BJ (cell line): ENCODE data around the gene FHAD1. TPM values are rescaled to one million over a fixed set of nuclear protein-coding genes. Genes with fewer than 3 reads are reported as not detected.
A peak's percentile ranks its signal among the peaks of the same experiment; 100 is the strongest.

ENCODE experiments used
- CTCF ChIA-PET: fragments of 350-600 bp; formaldehyde crosslinking; extraction: SDS; loops from one replicate; lab custom pipeline; 2021; ENCODE audit warnings: antibody characterized with exemption, inconsistent platforms; lab: Yijun Ruan, JAX
- POLR2A ChIA-PET: fragments of 300-600 bp; sonication (Branson Sonifier 250); formaldehyde crosslinking; extraction: SDS; loops from one replicate; lab custom pipeline; 2021; ENCODE audit warnings: antibody characterized with exemption; lab: Charles Lee
- DNase-seq: peaks from one replicate; pipeline ENCODE4 v3.0.0-alpha.2; 2011; ENCODE audit warnings: low read depth
- H3K27me3 ChIP-seq: 2 replicates; pipeline ENCODE4 v1.6.0; 2011; ENCODE audit warnings: low read length; ENCODE audit not compliant: control insufficient read depth, insufficient read depth
- H3K36me3 ChIP-seq: 2 replicates; pipeline ENCODE4 v1.5.1; 2011; ENCODE audit warnings: low read length; ENCODE audit not compliant: control insufficient read depth, insufficient read depth
- H3K4me3 ChIP-seq: 2 replicates; pipeline ENCODE4 v1.5.1; 2011; ENCODE audit warnings: low read depth, mild to moderate bottlenecking, control low read depth, low read length
- CTCF ChIP-seq: IDR thresholded peaks from 2 replicates; pipeline ENCODE4 v1.5.1; 2011; ENCODE audit warnings: low read depth, mild to moderate bottlenecking, control low read depth, inconsistent platforms, low read length, moderate library complexity; ENCODE audit not compliant: insufficient read depth
- polyA plus RNA-seq: library from polyadenylated mRNA; depleted of rRNA; stranded (reverse); fragments of >200 nt; gene quantifications from 2 replicates; pipeline ENCODE4 v1.2.3, GENCODE V29; 2011

The FHAD1 gene
- polyA plus RNA-seq, 1 experiment, result not detected

DNA sequence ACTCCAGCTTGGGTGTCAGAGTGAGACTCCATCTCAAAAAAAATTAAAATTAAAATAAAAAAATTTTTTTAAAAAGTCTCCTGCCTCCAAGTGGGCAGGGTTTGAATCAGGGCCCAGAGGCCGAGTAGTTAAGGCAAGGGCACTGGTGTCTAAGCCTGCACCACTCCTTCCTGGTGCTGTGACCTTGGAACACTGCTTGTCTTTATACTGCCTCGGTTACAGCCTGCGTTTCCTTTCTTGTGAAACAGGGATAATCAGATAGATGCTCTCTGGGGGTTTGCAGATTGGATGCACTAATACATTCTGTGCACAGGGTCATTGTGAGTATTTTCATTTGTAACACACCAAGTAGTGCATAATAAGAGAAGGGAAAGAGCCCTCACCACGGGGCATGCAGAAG lies 104.3 kb downstream of the FHAD1 start:
- no peaks in the 10 kb centered on the region for H3K27me3 ChIP-seq
- CTCF ChIA-PET, result no interaction called here
- TF ChIP-seq CTCF, result no peak
- H3K36me3 ChIP-seq, result no peaks in the 10 kb centered on the region
- DNase-seq, result no peak
- no peak overlapping the region for H3K4me3 ChIP-seq
- POLR2A ChIA-PET, result interaction anchor here (0.6 kb wide), 1 partner anchor 104 kb away, joined by 3 read pairs; the partner anchor contains the start of gene FHAD1

DNA sequence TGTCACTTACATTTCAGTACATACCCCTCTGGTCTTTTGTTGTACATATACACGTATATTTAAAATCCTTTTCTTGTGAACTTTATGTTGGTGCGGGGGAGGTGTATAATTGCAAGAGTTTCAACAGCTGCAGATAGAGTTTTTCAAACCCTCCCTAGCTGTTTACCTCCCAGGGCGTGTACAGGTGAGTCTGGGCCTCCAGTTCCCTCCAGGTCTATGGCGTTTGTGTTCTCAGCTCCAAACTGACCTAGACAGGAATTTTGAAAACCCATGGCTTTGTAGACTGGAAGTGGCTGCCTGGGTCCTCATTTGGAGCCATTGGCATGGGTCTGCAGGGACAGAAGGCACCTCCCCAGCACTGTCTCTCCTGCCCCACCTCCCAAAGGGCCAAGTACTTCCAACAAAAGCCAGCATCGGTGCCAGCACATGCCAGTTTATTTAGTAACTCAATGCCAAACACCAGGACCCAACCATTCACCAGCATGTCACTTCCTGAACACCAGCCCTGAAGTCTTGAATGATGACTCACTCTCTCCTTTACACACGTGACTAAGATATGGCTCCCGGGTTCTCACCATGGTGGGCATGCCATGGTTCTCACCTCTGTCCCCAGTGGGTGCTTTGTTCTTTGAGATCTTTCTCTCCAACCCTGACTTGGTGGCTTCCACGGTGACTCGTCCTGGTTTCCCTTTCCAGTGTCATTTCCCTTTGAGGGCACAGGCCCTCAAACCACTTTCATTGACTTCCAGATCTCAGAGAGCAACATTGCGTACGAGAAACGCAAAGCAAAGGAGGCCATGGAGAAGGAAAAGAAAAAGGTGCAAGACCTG lies 105.3 kb downstream of the FHAD1 start:
- no peaks in the 10 kb centered on the region for H3K27me3 ChIP-seq
- no peak for TF ChIP-seq CTCF
- CTCF ChIA-PET, result no interaction called here
- no peak for DNase-seq
- H3K4me3 ChIP-seq, result no peak overlapping the region
- no peaks in the 10 kb centered on the region for H3K36me3 ChIP-seq
- POLR2A ChIA-PET, result no interaction called here

DNA sequence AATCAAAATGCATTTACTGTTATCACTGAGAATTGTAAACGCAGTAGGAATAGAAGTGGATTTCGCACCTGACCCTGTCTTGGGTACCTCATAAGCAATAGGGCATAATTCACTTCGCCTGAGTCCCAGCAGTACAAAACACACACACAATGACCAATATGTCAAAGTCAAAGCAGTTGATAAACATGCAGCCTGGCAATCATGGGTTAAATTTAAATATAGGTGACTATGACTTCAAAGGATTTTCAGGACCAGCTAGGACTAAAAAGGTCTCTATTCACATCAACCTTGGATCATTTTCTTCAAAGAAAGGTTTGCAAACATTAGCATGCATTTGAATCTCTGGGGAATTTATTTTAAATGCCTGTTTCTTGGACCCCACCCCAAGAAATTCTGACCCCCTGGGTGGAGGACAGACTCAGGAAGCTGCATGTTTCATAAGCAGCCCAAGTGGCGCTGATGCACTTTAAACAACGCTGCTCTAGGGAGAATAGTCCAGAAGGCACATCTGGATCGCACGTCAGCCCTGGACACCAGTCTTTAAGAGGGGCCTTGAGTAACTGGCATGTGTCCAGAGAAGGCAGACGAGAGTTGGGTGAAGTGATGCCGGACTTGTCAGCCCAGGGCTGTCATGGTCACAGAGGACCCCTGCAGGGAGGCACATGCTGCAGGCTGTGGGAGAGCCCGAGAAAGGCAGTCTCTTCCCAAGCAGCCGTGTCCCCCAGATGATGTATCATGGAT lies 107.0 kb downstream of the FHAD1 start:
- H3K4me3 ChIP-seq, result no peak overlapping the region
- CTCF ChIA-PET, result interaction anchor here (3.1 kb wide), 1 partner anchor 30 kb away, joined by 8 read pairs; no protein-coding TSS in a partner anchor
- no peaks in the 10 kb centered on the region for H3K27me3 ChIP-seq
- POLR2A ChIA-PET, result no interaction called here
- no peak for DNase-seq
- no peak for TF ChIP-seq CTCF
- no peaks in the 10 kb centered on the region for H3K36me3 ChIP-seq

GRCh38 chr1:15354580-15354965 lies 107.5 kb downstream of the FHAD1 start:
- ChIA-PET CTCF (interaction anchor here (3.1 kb wide), 1 partner anchor 31 kb away, joined by 8 read pairs; no protein-coding TSS in a partner anchor), POLR2A (no interaction called here)
- TF ChIP-seq CTCF, result no peak
- no peaks in the 10 kb centered on the region for H3K36me3 ChIP-seq
- DNase-seq, result no peak
- no peaks in the 10 kb centered on the region for H3K27me3 ChIP-seq
- no peak overlapping the region for H3K4me3 ChIP-seq

GRCh38 chr1:15355968-15356625 lies 109.1 kb downstream of the FHAD1 start:
- ChIA-PET POLR2A (no interaction called here), CTCF (interaction anchor here (3.1 kb wide), 1 partner anchor 32 kb away, joined by 8 read pairs; no protein-coding TSS in a partner anchor)

More at GRCh38 chr1:15355968-15356625, 109.1 kb downstream of the FHAD1 start:
- TF ChIP-seq CTCF, result no peak
- peak; percentile 65 for DNase-seq
- H3K27me3 ChIP-seq, result no peaks in the 10 kb centered on the region
- no peak overlapping the region for H3K4me3 ChIP-seq
- H3K36me3 ChIP-seq, result no peaks in the 10 kb centered on the region
